GM11168 (cell line): ENCODE results near the gene LRP1B.
"Not testable (repeated sequence)": the region's sequence is repeated elsewhere in the genome, so short reads cannot be mapped to it uniquely, and the experiment has no call there.

Source experiments
- in situ Hi-C: fragments of 300-500 bp; cut with MboI; formaldehyde crosslinking; loops from one replicate; pipeline ENCODE4 v1.12.0; 2022; ENCODE audit warnings: low sequenced_read_pairs; ENCODE audit not compliant: unreplicated experiment

The LRP1B gene

DNA sequence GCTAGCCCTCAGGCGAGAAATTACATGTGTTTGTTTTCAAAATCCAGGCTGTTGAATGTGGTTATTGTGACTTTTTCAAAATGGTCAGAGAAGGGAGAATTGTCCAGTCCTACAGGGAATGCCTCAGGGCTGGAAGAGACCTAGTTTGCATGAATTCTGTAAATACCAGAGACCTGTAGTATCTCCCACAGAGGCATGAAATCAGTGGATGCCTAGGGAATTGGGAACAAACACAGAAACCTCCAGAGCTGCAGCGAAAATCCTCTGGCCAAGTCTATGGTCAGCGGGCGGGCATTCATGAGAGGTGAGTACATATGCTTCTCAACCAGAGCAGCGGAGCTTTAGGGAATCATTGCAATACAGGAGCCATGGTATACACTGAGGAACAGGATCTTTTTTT, 1754.1 kb downstream of the LRP1B start:
- in situ Hi-C loops, result no loop called here

DNA sequence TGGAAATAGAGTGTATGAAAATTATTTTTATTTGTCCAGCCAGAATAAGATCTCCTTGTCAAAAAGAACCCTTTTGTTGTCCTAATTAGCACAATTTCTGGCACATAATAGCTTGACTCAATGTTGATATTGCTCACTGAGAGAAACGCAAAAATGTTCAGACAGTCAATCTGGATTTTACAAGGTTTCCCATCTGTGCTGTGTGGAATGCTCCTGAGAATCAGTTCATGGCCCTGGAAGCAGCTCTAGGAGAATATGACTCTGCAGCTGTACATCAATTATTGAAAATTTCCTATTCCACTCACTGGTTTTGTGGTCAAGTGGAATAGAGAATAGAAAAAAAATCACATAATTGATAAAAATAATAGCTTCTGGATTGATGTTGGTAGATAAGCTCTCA, 1767.7 kb downstream of the LRP1B start:
- in situ Hi-C loops, result no loop called here

- in situ Hi-C loops, result no loop called here
Measured at GRCh38 chr2:140362361-140362760, 1768.5 kb downstream of the LRP1B start.

DNA sequence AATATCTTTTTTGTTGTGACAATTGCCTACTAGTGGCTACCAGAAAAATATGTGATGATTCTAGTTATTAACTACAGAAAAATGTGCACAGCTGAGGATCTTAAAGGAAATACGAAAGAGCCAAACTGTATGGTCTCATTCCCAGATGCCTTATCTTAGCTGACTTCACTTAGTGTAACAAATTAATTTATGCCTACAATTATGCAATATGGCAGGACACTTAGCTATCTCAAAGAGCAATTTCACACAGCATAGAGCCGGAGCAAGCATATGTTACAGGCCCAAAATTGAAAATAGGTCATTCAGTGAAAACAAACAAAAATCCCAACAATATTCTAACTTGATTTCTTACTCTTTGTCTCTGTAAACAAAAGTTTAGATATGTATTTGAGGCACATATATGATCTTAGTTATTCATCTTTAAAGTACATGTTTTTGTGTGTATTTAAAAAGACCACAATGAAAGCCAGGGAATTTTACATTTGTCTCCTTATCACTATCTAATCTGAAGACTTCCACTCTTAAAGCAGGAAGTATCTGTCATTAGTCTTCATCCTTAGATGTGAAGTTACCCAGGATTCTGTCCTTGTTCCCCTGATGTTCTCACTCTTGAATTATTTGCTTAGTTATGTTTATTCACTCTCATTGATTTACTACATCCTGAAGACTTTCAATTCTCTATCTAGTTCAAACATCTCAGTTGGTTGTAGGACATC, 1771.6 kb downstream of the LRP1B start:
- in situ Hi-C loops, result no loop called here

GRCh38 chr2:140356697-140357096, 1774.1 kb downstream of the LRP1B start:
- in situ Hi-C loops, result no loop called here

DNA sequence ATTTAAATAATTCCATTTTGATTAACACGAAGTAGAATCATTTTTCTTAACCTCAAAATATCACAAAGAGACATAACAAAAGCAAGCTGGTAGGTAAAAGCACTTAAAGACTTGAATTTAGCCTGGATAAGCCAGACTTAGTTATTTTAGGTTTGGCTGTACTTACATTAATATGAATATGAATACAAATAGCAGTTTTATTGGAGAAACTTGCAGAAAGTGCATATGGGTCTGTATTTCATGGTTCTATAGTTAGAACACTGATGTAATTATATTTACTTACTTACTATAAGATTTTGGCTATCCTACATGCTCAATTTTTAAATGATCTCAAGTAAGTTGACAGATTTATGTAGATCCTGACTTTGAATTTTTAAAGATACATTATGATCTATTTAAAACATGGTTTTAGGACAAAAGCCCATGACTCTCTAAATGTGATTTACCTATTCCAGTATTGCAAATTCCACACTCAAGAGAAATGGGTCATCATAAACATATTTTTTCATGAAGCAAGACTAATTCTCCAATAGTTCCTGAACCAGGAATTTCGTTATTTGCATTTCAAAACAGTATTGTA, 1775.2 kb downstream of the LRP1B start:
- in situ Hi-C loops, result no loop called here

DNA sequence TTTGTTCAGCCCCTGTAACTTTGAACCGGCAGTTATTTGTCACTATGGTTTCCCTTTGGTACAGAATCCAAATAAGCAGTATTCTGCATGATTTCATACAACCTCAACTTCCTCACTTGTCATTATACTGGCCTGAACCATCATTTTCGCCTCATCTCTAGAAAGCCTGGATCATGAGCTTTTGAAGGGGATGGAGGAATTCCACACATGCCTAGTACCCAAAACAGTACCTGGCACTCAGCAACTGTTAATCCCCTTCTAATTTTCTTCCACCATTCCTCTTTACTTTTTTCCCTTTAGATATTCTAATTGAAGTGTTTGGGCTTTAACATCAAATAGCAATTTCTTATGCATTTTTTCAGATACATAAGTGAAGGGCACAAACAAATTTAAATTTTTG, 1776.3 kb downstream of the LRP1B start:
- in situ Hi-C loops, result no loop called here

DNA sequence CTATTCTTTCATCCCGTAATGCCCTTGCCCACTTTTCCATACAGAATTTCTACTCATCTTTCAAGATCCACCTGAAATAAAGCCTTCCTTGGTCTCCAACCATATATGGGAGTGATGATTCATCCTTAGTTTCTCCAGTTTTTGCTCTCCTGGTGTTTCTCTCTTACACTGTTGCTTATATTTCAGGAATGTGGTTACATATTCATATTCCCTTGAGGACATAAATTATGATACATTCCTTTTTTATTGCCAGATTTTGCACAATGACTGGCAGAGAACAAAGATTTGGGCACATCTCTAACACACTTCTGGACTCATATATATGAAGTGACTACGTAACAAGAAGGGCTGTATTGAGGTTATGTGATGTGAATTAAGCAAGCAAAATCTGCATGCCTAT, 1777.3 kb downstream of the LRP1B start:
- in situ Hi-C loops, result no loop called here

GRCh38 chr2:140351692-140352091, 1779.1 kb downstream of the LRP1B start:
- in situ Hi-C loops, result no loop called here

DNA sequence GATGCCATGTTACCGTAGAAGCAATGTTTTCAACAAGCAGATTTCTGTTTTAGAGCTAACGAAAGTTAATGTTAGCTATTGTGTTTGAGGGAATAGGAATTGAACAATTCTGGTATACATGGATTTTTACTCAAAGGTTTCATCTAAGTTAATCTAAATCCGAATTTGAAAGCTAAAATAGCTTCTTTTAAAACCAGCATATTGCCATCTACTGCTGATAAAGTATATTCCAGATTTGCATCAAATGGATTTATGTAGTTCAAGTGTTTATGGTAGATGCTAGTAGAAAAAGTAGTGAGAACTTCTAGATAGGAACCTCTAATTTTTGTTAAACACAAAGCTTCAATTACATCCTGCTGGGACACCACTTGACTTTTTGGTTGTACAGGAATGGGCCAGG, 1781.1 kb downstream of the LRP1B start:
- in situ Hi-C loops, result no loop called here

DNA sequence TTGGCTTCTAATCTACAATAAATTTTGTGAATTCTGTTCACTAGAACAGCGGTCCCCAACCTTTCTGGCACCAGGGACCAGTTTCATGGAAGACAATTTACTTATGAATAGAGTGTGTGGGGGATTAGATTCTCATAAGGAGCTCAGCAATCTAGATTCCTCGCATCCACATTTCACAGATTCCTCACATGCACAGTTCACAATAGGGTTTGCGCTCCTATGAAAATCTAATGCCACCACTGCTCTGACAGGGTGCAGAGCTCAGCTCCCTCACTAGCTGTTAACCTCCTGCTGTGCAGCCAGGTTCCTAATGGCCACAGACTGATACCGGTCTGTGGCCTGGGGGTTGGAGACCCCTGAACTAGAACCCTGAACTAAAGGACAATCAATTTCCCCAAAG, 1782.0 kb downstream of the LRP1B start:
- in situ Hi-C loops, result no loop called here

- in situ Hi-C loops, result no loop called here
Measured at GRCh38 chr2:140344838-140345237, 1786.0 kb downstream of the LRP1B start.

DNA sequence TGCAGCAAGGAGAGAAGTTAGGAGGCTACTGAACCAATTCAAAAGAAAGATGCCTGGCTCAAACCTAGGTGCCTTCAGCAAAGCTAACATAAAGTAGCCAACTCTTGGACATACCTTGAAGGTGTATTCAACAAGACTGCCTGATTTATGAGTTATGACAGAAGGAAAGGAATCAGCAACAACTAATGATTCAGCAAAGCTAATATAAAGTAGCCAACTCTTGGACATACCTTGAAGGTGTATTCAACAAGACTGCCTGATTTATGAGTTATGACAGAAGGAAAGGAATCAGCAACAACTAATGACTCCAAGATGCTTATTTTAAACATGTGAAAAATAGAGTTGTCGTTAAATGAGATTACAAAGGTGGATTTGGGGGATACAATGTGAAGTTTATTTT, 1786.5 kb downstream of the LRP1B start:
- in situ Hi-C loops, result not testable (repeated sequence)

- in situ Hi-C loops, result no loop called here
Measured at GRCh38 chr2:140338795-140339194, 1792.0 kb downstream of the LRP1B start.

GRCh38 chr2:140337061-140337460, 1793.8 kb downstream of the LRP1B start:
- in situ Hi-C loops, result no loop called here

GRCh38 chr2:140316345-140316744, 1814.5 kb downstream of the LRP1B start:
- in situ Hi-C loops, result no loop called here

- in situ Hi-C loops, result no loop called here
Measured at GRCh38 chr2:140311905-140312304, 1818.9 kb downstream of the LRP1B start.

- in situ Hi-C loops, result no loop called here
Measured at GRCh38 chr2:140308706-140309105, 1822.1 kb downstream of the LRP1B start.

- in situ Hi-C loops, result no loop called here
Measured at GRCh38 chr2:140307532-140307931, 1823.3 kb downstream of the LRP1B start.

GRCh38 chr2:140295767-140296166, 1835.0 kb downstream of the LRP1B start:
- in situ Hi-C loops, result no loop called here

DNA sequence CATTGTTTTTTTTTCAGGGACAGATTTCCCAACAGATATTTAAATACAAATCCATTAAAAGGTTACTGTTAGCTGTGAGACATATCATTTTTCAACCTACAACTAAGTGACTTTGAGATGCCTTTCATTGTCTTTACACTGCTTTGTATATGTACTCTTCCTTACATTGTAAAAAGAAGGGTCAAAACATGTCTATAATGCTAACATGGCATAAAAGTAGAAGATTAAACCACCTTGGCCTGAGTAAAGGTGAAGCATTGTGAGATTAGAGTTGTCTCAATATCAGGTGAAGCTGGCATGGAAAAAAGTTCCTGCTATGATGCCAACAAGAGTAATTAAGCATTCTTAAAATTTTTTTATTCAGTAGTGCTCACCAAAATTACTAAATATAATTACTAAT, 1842.1 kb downstream of the LRP1B start:
- in situ Hi-C loops, result no loop called here

- in situ Hi-C loops, result no loop called here
Measured at GRCh38 chr2:140288213-140288612, 1842.6 kb downstream of the LRP1B start.
